ENCODE results near the gene ZNF319.
"Not testable (repeated sequence)": the region's sequence is repeated elsewhere in the genome, so short reads cannot be mapped to it uniquely, and the experiment has no call there.

Gene ZNF319

DNA sequence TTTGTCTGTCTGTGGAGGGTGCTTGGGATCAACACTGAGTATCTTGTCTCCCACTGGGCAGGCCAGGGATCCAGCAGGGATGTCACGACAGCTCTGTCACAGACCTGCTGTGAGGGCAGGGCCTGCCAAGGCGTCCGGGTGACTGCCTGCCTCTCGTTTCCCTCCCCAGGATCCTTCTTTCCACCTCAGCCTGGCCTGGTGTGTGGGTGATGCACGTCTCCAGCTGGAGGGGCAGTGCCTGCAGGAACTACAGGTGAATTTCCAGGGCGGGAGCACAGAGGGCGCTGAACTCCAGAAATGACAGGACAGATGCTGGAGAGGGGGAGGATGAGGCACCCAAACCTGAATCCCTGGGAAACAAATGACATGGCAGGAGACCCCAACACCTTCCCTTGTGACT lies 18.3 kb upstream of the ZNF319 start:
- Mint-ChIP-seq H3K27ac (no peak overlapping the region), H3K27me3 (no peaks in the 10 kb centered on the region), H3K4me1 (ENCODE audit: low read depth) (peaks cover 6% of the 10 kb centered on the region)

DNA sequence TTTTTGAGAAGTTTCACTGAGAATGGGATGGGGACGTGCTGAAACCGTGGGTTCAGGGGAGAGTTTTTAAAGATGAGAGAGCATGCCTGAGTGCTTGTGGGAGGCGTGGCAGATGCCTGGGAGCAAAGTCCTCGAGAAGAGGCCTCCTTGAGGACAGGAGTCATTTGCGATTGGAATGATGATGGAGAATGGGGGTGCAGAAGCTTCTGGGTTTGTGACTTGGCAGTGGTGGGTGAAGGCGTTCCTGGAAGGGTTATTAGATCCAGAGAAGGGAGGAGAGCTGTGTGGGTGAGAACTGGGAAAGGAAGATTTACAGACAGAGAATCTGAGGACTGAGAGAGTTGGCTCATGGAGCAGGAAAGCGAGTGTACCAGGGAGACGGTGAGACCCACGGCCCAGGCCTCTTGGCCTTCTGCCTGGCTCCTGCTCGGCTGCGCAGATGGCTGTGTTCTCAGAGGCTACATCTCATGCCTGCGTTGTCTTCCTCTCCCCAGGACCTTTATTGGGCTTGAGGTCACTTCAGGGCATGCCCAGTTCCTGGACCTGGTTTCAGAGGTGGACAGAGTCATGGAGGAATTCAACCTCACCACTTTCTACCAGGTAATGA lies 16.5 kb upstream of the ZNF319 start:
- Mint-ChIP-seq H3K9me3 (no peaks in the 10 kb centered on the region), H3K4me1 (ENCODE audit: low read depth) (peaks cover 6% of the 10 kb centered on the region), H3K27ac (no peak overlapping the region), H3K4me3 (no peak overlapping the region), H3K36me3 (ENCODE audit: low read depth) (no peaks in the 10 kb centered on the region), H3K27me3 (no peaks in the 10 kb centered on the region)

More for the DNA sequence above, 18.3 kb upstream of the ZNF319 start:
- Mint-ChIP-seq H3K9me3 (no peaks in the 10 kb centered on the region), H3K4me3 (no peak overlapping the region), H3K36me3 (ENCODE audit: low read depth) (no peaks in the 10 kb centered on the region)

DNA sequence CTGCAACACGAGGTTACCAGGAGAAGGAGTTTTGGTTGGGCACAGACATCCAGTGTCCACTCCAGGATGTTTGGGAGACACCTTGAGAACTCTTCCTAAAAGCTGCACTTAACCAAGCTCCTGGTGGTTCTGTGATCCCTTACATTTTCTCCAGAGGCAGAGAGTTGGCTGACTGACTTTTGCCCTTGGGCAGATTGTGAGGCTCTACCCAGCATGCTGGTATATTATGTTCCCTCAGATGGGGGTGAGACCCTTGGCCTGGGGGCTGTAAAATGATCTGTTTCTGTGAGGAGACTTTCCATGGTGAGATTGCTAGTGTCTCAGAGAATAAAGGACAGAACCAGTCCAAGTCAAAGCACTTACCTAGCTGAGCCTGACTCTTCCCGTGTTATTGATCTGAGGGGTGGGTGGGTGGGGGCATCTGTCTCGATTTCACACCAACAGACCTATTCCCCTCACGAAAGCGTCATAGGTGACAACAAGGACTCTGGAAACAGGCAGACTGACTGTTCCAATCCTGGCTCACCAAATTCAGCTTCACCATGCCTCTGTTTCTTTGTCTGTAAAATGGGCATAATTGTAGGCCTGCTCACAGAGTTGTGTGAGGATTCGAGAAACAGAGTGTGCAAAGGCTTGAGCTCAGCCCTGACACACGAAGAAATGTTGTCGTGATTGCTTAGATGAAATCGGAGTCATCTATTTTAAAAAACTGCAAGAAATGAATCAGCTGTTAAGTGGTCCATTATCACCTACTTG lies 12.9 kb upstream of the ZNF319 start:
- Mint-ChIP-seq H3K36me3 (ENCODE audit: low read depth) (peaks cover 24% of the 10 kb centered on the region), H3K9me3 (no peaks in the 10 kb centered on the region), H3K27me3 (no peaks in the 10 kb centered on the region), H3K27ac (no peak overlapping the region), H3K4me3 (no peak overlapping the region), H3K4me1 (ENCODE audit: low read depth) (no peaks in the 10 kb centered on the region)

DNA sequence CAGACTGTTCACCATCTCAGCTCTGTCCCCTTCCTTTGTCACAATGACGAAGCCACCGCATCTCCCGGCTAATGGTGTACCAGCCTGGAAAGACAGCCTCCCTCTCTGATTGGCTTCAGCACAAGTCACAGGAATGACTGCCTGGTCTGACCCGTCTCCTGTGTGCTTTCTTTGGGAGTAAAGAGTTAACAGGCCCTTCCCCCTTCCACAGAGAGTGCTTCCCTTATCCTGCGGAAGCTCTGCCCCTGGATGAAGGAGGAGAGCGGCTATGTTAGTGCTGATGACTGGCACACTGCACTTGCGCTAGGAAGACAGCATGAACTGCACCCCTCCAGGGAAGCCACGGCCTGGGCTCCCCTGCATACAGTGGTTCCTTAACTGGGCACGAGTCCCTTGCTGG lies 12.0 kb upstream of the ZNF319 start:
- no peaks in the 10 kb centered on the region for H3K27me3 Mint-ChIP-seq
- H3K4me3 Mint-ChIP-seq, result no peak overlapping the region
- no peaks in the 10 kb centered on the region for H3K9me3 Mint-ChIP-seq
- H3K4me1 Mint-ChIP-seq (ENCODE audit: low read depth), result no peaks in the 10 kb centered on the region
- H3K36me3 Mint-ChIP-seq (ENCODE audit: low read depth), result peaks cover 29% of the 10 kb centered on the region
- H3K27ac Mint-ChIP-seq, result no peak overlapping the region

DNA sequence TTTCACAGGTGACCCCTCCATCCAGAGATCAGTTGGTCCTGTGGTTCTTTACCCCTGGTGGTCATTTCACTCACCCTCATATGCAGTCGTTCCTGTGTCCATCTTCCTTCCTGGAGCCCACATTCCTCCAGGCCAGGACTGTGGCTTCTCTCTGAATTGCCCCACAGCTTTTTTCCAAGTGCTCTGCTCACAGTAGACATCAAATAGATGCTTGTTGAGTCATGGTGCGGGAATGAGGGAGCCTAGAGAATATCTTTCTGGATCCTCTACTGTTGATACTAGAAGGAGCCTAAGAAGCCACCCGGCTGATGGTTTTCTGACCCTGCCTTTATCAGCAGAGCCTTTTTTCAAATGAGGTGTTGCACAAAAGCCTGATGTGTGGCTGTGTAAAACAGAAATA lies 11.2 kb upstream of the ZNF319 start:
- Mint-ChIP-seq H3K4me3 (no peak overlapping the region), H3K36me3 (ENCODE audit: low read depth) (peaks cover 35% of the 10 kb centered on the region)

DNA sequence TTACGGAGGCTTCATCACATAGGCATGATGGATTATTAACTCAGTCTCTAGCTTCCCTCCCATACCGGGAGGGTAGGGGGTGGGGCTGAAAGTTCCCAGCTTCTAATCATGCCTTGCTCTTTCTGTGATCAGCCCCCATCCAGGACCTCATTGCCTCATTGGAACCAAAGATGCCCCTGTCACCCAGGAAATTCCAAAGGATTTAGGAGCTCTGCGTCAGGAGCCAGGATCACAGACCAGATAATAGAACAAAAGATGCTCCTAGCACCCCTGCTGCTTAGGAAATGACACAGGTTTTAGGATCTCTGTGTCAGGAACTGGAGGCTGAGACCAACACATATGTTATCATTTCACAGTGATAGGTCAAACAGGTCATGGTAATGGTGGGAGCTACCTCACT lies 10.4 kb upstream of the ZNF319 start:
- no peaks in the 10 kb centered on the region for H3K27me3 Mint-ChIP-seq
- peaks cover 39% of the 10 kb centered on the region for H3K36me3 Mint-ChIP-seq (ENCODE audit: low read depth)
- H3K27ac Mint-ChIP-seq, result no peak overlapping the region
- H3K4me1 Mint-ChIP-seq (ENCODE audit: low read depth), result no peaks in the 10 kb centered on the region
- no peaks in the 10 kb centered on the region for H3K9me3 Mint-ChIP-seq
- no peak overlapping the region for H3K4me3 Mint-ChIP-seq

More for the DNA sequence above, 11.2 kb upstream of the ZNF319 start:
- H3K4me1 Mint-ChIP-seq (ENCODE audit: low read depth), result no peaks in the 10 kb centered on the region
- no peak overlapping the region for H3K27ac Mint-ChIP-seq
- no peaks in the 10 kb centered on the region for H3K9me3 Mint-ChIP-seq
- H3K27me3 Mint-ChIP-seq, result no peaks in the 10 kb centered on the region

DNA sequence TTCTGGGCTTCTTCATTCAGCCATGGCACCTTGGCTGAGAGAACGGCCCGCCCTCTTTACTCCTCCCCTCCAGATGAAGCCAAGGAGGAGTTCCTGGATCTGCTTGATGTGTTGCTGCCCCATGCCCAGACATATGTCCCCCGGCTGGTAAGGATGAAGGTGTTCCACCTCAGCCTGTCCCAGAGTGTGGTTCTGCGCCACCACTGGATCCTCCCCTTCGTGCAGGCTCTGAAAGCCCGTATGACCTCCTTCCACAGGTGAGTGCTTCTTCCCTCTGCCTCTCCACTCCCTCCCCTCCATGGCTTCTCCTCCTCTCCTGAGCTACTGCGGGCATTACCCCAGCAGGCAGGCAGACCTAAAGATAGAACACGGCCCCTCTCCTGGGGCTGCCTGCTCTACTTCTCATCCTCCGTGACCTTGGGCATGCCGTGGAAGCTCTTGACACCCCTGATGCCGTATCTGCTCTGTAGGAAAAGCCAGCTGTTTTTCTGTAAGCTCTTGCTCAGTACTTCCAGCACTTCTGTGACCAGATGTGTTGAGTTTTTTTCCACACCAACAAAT lies 9.5 kb upstream of the ZNF319 start:
- Mint-ChIP-seq H3K9me3 (no peaks in the 10 kb centered on the region), H3K4me3 (no peak overlapping the region), H3K27ac (no peak overlapping the region), H3K27me3 (no peaks in the 10 kb centered on the region), H3K36me3 (ENCODE audit: low read depth) (peaks cover 42% of the 10 kb centered on the region), H3K4me1 (ENCODE audit: low read depth) (peaks cover under 1% of the 10 kb centered on the region)

DNA sequence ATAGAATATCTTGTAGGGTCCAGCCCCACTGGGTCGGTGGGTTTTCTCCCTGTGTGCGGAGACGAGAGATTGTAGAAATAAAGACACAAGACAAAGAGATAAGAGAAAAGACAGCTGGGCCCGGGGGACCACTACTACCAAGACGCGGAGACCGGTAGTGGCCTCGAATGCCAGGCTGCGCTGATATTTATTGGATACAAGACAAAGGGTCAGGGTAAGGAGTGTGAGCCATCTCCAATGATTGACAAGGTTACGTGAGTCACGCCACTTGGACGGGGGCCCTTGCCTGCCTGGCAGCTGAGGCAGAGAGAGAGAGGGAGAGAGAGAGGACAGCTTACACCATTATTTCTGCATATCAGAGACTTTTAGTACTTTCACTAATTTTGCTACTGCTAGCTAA lies 4.3 kb upstream of the ZNF319 start:
- not testable (repeated sequence) for H3K27ac Mint-ChIP-seq, H3K4me3 Mint-ChIP-seq, H3K9me3 Mint-ChIP-seq, H3K27me3 Mint-ChIP-seq
- H3K4me1 Mint-ChIP-seq (ENCODE audit: low read depth), result peaks cover 34% of the 10 kb centered on the region
- peaks cover 44% of the 10 kb centered on the region for H3K36me3 Mint-ChIP-seq (ENCODE audit: low read depth)

DNA sequence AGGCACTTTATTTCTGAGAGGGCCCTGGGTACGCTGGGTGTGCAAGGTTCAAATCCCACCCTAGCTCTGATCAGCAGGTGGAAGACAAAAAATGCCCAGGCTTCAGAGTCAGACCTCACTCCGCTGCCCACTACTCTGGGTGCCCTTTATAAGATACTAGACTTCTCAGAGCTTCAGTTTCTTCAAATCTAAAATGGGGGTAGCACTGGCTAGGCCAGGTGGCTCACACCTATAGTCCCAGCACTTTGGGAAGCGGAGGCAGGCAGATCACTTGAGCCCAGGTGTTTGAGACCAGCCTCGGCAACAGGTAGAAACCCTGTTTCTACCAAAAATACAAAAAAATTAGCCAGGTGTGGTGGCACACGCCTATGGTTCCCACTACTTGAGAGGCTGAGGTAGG lies 2.5 kb upstream of the ZNF319 start:
- no peaks in the 10 kb centered on the region for H3K27me3 Mint-ChIP-seq
- H3K27ac Mint-ChIP-seq, result no peak overlapping the region
- H3K9me3 Mint-ChIP-seq, result no peaks in the 10 kb centered on the region
- peaks cover 39% of the 10 kb centered on the region for H3K36me3 Mint-ChIP-seq (ENCODE audit: low read depth)
- peaks cover 51% of the 10 kb centered on the region for H3K4me1 Mint-ChIP-seq (ENCODE audit: low read depth)
- H3K4me3 Mint-ChIP-seq, result no peak overlapping the region

DNA sequence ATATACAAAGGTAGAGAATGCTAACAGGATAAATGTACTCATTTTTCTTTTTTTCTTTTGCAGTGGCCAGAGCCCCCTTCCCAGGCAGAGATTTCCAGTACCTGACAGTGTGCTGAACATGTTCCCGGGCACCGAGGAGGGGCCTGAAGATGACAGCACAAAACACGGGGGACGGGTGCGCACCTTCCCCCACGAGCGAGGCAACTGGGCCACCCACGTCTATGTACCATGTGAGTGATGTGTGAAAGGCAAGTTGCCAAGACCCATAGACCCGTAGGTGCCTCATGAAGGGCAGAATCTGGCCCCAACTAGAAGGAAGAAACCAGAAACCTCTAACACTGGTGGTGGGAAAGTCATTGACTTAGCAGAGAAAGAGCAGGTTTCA lies 1.9 kb upstream of the ZNF319 start:
- H3K27me3 Mint-ChIP-seq, result no peaks in the 10 kb centered on the region
- no peaks in the 10 kb centered on the region for H3K9me3 Mint-ChIP-seq
- H3K27ac Mint-ChIP-seq, result no peak overlapping the region
- peaks cover 37% of the 10 kb centered on the region for H3K36me3 Mint-ChIP-seq (ENCODE audit: low read depth)
- H3K4me1 Mint-ChIP-seq (ENCODE audit: low read depth), result peaks cover 55% of the 10 kb centered on the region
- H3K4me3 Mint-ChIP-seq, result peak overlapping the region; percentile 92

DNA sequence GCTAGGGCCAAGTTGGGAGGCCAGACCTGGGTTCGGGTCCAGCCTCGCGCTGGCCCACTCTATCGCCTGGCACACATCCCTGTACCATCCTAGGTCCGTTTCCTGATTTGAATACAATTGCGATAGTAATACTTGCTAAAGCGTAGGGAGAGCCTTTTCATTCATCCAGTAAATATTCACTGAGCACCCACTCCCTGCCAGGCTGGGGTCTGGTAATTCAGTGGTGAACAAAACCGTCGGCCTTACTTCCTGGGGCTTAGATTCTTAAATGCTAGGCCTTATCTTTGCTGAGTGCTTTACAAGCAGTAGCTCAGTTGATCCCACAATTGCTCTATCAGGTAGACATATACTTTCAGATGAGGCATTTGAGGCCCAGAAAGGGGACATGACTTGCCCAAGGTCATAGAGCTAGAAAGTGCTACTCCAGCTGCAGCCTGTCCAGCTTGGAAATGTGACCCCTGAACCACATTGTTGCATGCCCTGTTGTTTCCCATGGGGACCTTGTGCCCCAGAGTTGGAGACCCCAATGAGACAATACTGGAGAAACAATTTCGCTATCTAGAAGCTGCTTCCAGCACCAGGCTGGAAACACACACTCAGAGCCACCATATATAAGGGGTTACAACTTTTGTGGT lies 1.4 kb upstream of the ZNF319 start:
- Mint-ChIP-seq H3K27ac (peak overlapping the region; percentile 88), H3K9me3 (no peaks in the 10 kb centered on the region), H3K27me3 (no peaks in the 10 kb centered on the region), H3K4me1 (ENCODE audit: low read depth) (peaks cover 59% of the 10 kb centered on the region), H3K36me3 (ENCODE audit: low read depth) (peaks cover 34% of the 10 kb centered on the region), H3K4me3 (peak overlapping the region; percentile 92)

DNA sequence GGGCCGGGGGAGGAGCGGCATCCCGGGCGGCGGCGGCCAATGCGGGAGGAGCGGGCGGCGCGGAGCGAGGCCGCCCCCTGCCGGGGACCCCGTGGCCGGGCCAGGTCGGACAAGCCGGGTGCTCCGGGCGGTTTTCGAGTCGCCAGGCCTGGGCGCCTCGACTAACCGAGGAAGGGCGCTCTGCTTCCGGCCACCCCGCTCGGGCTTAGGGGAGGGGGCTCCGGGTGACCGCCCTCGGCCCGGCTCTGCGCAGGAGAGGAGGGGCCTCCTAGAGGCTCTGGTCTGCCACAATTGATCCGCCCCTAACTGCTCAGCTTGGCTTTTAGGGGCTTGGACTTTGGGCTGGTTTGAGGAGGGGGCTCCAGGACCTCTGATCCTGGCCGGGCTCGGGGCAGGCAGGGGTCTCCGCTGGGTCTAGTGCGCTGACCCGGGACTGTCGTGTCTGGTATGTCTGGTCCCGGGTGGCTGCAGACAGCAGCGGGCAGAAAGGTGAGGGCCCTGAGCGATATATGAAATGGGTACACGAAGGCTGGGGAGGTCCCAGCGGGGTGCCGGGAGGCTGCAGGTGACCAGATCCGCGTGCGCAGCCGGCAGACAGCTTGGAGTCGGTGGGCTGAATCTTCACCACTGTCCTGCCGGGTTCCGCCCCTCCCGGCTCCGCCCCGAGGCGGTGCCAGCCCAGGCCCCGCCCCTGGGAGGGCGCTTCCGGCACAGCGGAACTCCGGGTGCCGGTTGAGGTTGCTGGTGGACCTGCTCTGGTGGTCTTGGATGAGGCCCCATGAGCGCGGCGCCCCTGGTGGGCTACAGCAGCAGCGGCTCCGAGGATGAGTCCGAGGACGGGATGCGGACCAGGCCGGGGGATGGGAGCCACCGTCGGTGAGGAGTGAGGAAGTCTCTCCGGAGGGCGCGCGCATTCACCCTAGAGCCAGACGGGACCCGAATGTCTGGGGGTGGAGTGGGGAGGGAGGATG lies 519 bp upstream of the ZNF319 start, which contains the start of gene USB1:
Gene USB1, plus strand, starts transcription at position 702 of the 971 bp plus-strand sequence. Its CDS starts 77 bp downstream, at position 779.
- peak within 1 kb of the TSS; percentile 92 for H3K4me3 Mint-ChIP-seq
- no peaks in the 10 kb centered on the region for H3K9me3 Mint-ChIP-seq
- H3K4me1 Mint-ChIP-seq (ENCODE audit: low read depth), result peaks cover 61% of the 10 kb centered on the region
- H3K27me3 Mint-ChIP-seq, result no peaks in the 10 kb centered on the region
- H3K27ac Mint-ChIP-seq, result peak within 1 kb of the TSS; percentile 88
- H3K36me3 Mint-ChIP-seq (ENCODE audit: low read depth), result peaks cover 28% of the 10 kb centered on the region

DNA sequence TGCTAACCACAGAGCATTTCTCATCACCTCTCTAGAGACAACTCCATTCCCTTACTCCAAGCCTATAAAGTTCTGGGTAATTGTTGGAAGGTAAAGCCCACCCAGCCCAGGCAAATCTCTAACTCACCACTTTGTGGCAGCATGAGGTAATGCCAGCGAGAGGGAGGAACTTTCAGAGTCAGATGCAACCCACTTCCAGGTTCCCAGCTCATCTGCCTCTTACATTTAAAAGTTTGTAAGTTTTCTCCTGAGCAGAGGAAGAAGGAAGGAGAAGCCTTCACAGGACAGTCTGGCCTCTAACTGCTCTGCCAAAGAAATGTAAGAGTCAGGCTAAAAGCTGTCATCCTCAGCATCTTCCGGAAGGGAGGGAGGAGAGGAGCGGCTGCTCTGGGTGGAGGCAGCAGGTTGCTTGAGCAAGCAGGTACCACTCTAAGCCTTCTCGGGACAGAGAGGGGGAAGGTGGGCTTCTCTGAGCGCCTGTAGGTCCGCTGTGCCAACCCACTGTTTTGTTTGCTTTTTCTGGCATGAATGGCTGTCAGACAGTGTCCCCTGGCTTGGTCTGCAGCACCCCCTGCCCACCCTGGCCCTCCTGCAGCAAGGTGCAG lies 1.0 kb downstream of the ZNF319 start:
- Mint-ChIP-seq H3K27me3 (no peaks in the 10 kb centered on the region), H3K4me3 (peak overlapping the region; percentile 81), H3K4me1 (ENCODE audit: low read depth) (peaks cover 64% of the 10 kb centered on the region), H3K27ac (peak overlapping the region; percentile 72), H3K36me3 (ENCODE audit: low read depth) (peaks cover 20% of the 10 kb centered on the region), H3K9me3 (no peaks in the 10 kb centered on the region)

DNA sequence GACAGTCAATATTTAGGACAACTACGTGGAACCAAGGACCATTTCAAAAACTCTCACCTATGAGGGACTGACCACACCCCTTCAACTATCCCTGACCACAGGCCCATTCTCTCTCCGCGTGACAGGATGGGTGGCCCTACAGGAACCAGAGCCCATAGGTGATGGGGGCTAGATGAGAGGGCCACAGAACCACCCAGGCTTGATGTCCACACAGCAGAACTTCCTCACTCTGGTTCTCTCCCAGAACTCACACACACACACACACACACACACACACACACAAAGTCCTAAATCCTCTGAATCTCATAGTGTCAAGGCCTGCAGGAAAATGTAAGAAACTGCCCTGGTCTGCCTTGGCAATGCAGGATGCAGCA lies 1.5 kb downstream of the ZNF319 start:
- peak overlapping the region; percentile 81 for H3K4me3 Mint-ChIP-seq
- peaks cover 17% of the 10 kb centered on the region for H3K36me3 Mint-ChIP-seq (ENCODE audit: low read depth)
- H3K27me3 Mint-ChIP-seq, result no peaks in the 10 kb centered on the region
- H3K9me3 Mint-ChIP-seq, result no peaks in the 10 kb centered on the region
- H3K4me1 Mint-ChIP-seq (ENCODE audit: low read depth), result peaks cover 63% of the 10 kb centered on the region
- peak overlapping the region; percentile 72 for H3K27ac Mint-ChIP-seq

Measured in stimulated activated naive CD8-positive, alpha-beta T cell treated with anti-CD3 and anti-CD28 coated beads, Interleukin-15, Interleukin-2, amounts not matched to agents 100 ng/mL and 50 ng/mL, for 24 hours (primary cell).